Lung (tissue), 12 donors: ENCODE results near the gene COMMD8. TPM values are rescaled to one million over a fixed set of nuclear protein-coding genes. Genes with fewer than 3 reads are reported as not detected.

Source experiments
- ATAC-seq: fragments of 200-7000 bp; cut with Tn5 transposase; one replicate; pipeline ENCODE4 v1.9.1; 2020; ENCODE audit warnings: moderate number of reproducible peaks; ENCODE audit not compliant: insufficient read depth, low FRiP score
- DNase-seq, 3 donors: peaks; one replicate each; pipeline ENCODE4 v3.0.0-alpha.2; 2013 to 2017
- H3K27ac ChIP-seq, 2 donors: one replicate each; pipeline ENCODE4 v1.5.1; 2013; ENCODE audit warnings: mild to moderate bottlenecking in 2 of 2, moderate library complexity in 2 of 2, control low read depth in 1 of 2, inconsistent platforms in 1 of 2, low read depth in 1 of 2, low read length in 1 of 2
- H3K27me3 ChIP-seq, 3 donors: one replicate each; pipeline ENCODE4 v1.5.1; 2013; ENCODE audit warnings: low read length in 2 of 3; ENCODE audit not compliant: control insufficient read depth in 3 of 3, insufficient read depth in 3 of 3
- H3K36me3 ChIP-seq, 4 donors: one replicate each; pipeline ENCODE4 v1.5.1; 2013; ENCODE audit warnings: low read length in 4 of 4, mild to moderate bottlenecking in 1 of 4, moderate library complexity in 1 of 4; ENCODE audit not compliant: control insufficient read depth in 4 of 4, insufficient read depth in 4 of 4
- H3K4me1 ChIP-seq, 5 donors: one replicate each; pipeline ENCODE4 v1.5.1; 2013; ENCODE audit warnings: low read length in 5 of 5, mild to moderate bottlenecking in 2 of 5, moderate library complexity in 1 of 5; ENCODE audit not compliant: control insufficient read depth in 5 of 5, insufficient read depth in 5 of 5
- H3K4me3 ChIP-seq: one replicate; pipeline ENCODE4 v1.5.1; 2013; ENCODE audit warnings: mild to moderate bottlenecking, control low read depth, moderate library complexity
- H3K9ac ChIP-seq, 2 donors: one replicate each; pipeline ENCODE4 v1.5.1; 2013; ENCODE audit warnings: low read length in 2 of 2, control low read depth in 1 of 2; ENCODE audit not compliant: insufficient read depth in 1 of 2
- H3K9me3 ChIP-seq, 4 donors: one replicate each; pipeline ENCODE4 v1.5.1; 2013; ENCODE audit warnings: low read length in 3 of 4, mild to moderate bottlenecking in 1 of 4, moderate library complexity in 1 of 4; ENCODE audit not compliant: control insufficient read depth in 4 of 4, insufficient read depth in 3 of 4
- CTCF ChIP-seq: IDR thresholded peaks from 2 replicates; pipeline ENCODE4 v1.5.1; 2012; ENCODE audit warnings: mild to moderate bottlenecking; ENCODE audit errors: control extremely low read depth, extremely low read depth
- WGBS, 2 donors: extraction: QIAGEN DNeasy Blood & Tissue Kit; methylation state at CpG; one replicate each; pipeline ENCODE4 v1.1.7; 2013; 5-methylcytosine and 5-hydroxymethylcytosine counted together
- polyA plus RNA-seq, 2 donors: library from polyadenylated mRNA; stranded (reverse); fragments of 200-250 nt; gene quantifications; one replicate each; pipeline ENCODE4 v1.2.1, GENCODE V29; 2013
- total RNA-seq, 2 donors: library from RNA; depleted of rRNA in 1 of 2; stranded (reverse); fragments of >200 nt in 1 of 2; gene quantifications; one replicate each; pipeline ENCODE4 v1.2.1, GENCODE V29; 2014 to 2021
- donor health status: control.
- donor health status: control.
- donor health status: Bipolar disorder and iron deficiency.
- donor health status: healthy.
- donor health status: DM: yes; HTN: yes; CAD: no.

The COMMD8 gene
- total and polyA plus RNA-seq, 4 donors: 12.3 to 20.2 (median 14.8) TPM

DNA sequence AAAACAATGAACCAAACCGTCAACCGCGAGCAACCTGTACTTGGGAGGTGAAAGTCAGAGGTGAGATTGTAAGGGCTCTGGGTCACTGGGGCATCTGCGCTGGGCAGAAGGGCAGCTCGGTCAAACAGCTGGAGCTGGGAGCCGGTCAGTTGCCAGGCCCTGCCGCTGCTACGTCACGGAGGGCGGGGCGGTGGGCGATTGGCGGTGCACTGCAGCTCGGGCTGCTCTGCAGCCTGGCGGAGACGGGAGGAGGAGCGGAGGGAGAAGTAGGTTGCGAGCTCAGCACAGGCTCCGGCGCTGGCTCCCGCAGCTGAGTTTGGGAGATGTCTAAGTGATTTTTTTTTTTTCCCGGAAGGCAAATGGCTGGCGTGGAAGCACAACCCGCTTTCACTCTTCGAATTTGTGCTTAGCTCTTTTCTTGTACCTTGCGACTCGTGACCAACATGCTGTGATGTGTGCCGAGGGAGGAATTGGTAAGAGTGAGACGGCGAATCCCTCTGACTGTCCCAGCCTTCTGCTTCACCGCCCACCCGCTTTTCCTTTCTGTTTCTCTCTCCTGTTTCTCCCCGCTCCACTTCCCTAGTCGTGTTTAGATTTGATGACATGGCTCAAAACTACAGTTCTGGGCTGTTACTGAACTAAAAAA is 21.7 kb upstream of the COMMD8 start, which contains the start of gene ATP10D:
ATP10D (plus strand) TSS at position 229 of the 646 bp plus-strand sequence. CDS start 27,266 bp downstream, outside the sequence.
- WGBS, 2 donors: 1% methylated on average over 34 of the region's 34 CpGs
- H3K9ac ChIP-seq: peak within 1 kb of the TSS; percentile 70 to 100
- DNase-seq: peak; percentile 96 to 98 (median 97)
- peak within 1 kb of the TSS; percentile 78 for H3K4me3 ChIP-seq
- peak within 1 kb of the TSS; percentile 91 to 99 for H3K27ac ChIP-seq
- H3K4me1 ChIP-seq: peaks cover 0 to 11% (median 0%) of the 10 kb centered on the region in 5 donors
- H3K9me3 ChIP-seq: no peaks in the 10 kb centered on the region
- no peak for TF ChIP-seq CTCF
- no peaks in the 10 kb centered on the region for H3K36me3 ChIP-seq
- no peaks in the 10 kb centered on the region for H3K27me3 ChIP-seq
- ATAC-seq: peak; percentile 99

DNA sequence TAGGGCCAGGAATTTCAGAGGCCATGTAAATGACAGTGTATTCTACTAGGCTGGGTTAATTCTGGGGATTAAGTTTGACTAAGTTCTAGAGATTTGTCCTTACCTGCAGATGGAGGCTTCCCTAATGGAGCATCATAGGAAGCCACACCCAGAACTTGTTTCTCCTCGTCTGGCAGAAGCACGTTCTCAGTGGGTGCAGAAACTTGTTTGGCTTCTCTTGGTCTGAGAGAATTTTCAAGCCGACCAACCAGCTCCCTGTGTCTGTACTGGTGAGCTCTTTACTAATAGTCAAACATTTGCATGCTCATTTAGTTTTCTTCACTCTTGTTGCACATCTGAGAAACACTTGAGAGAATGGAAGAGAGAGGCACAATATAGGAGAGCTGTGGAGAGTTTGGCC is 20.7 kb upstream of the COMMD8 start:
- no peak for TF ChIP-seq CTCF
- no peaks in the 10 kb centered on the region for H3K27me3 ChIP-seq
- DNase-seq: peak in 1 of 3 donors; percentile 7
- no peak overlapping the region for H3K4me3 ChIP-seq
- no peaks in the 10 kb centered on the region for H3K9me3 ChIP-seq
- 57 to 68% methylated on average over 3 of the region's 3 CpGs for WGBS, 2 donors
- peak overlapping the region in 1 of 2 donors; percentile 22 for H3K27ac ChIP-seq
- ATAC-seq: no peak
- no peaks in the 10 kb centered on the region for H3K36me3 ChIP-seq
- no peak overlapping the region for H3K9ac ChIP-seq
- peaks cover 0 to 11% (median 0%) of the 10 kb centered on the region in 5 donors for H3K4me1 ChIP-seq

DNA sequence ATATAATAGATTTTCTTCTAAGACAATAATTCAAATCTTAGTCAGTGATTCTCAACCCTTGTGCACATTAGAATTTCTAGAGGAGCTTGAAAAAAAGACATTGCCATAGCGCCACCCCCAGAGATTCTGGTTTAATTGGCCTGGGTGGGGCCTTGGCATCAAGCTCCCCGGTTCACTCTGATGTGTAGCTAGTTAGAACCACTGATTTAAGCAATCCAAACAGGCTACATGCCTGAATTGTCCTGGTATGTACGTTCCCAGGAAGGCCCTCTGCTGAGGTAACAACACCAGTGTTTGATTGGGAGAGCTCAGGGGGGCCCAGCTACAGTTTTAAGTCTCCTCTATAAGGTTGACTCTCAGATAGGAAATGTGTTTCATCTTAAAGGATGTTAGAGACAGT is 20.2 kb upstream of the COMMD8 start:
- DNase-seq: no peak
- H3K4me1 ChIP-seq: peaks cover 0 to 11% (median 0%) of the 10 kb centered on the region in 5 donors
- no peak for ATAC-seq
- no peak overlapping the region for H3K4me3 ChIP-seq
- H3K27ac ChIP-seq: peak overlapping the region in 1 of 2 donors; percentile 6
- H3K9ac ChIP-seq: no peak overlapping the region
- no peaks in the 10 kb centered on the region for H3K9me3 ChIP-seq
- no peak for TF ChIP-seq CTCF
- H3K36me3 ChIP-seq: no peaks in the 10 kb centered on the region
- no peaks in the 10 kb centered on the region for H3K27me3 ChIP-seq
- WGBS, 2 donors: 85 to 86% methylated on average over 3 of the region's 3 CpGs

DNA sequence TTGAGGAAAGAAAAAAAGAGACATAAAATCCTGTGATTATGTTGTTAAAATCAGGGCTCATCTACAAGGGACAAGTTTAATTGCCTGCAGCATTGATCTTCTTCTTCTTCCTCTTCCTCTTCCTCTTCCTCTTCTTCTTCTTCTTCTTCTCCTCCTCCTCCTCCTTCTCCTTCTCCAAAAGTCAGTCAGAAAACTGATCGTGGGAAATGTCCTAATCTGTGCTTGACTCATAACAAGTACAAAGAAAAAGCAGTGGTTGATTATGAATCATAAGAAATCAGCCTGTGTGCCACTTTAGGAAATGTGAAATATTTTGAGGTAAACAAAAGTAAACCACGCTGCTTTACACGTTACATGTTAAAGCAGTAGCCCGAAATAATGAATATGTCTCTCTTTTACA is 18.8 kb upstream of the COMMD8 start:
- Histone ChIP-seq H3K4me1 (peaks cover 0 to 11% (median 0%) of the 10 kb centered on the region in 5 donors), H3K4me3 (no peak overlapping the region), H3K27ac (no peak overlapping the region), H3K9ac (no peak overlapping the region), H3K36me3 (no peaks in the 10 kb centered on the region), H3K27me3 (no peaks in the 10 kb centered on the region), H3K9me3 (no peaks in the 10 kb centered on the region)
- ATAC-seq (no peak), DNase-seq (no peak)
- TF ChIP-seq CTCF: no peak
- WGBS, 2 donors: 50 to 60% methylated on average over 4 of the region's 4 CpGs
